HEK293 (cell line): ENCODE data around the gene PWWP2A.

Source experiments
- CTCF ChIA-PET: fragments of 350-600 bp; formaldehyde crosslinking; extraction: SDS; loops from one replicate; lab custom pipeline; 2021; ENCODE audit warnings: antibody characterized with exemption; lab: Yijun Ruan, JAX
- POLR2A ChIA-PET: fragments of 300-600 bp; formaldehyde crosslinking; extraction: SDS; loops from one replicate; lab custom pipeline; 2020; ENCODE audit warnings: antibody characterized with exemption, inconsistent platforms; lab: Yijun Ruan, JAX
- H3K27ac ChIP-seq: fragments of 200-500 bp; sonication (Bioruptor generic); 2 replicates; pipeline ENCODE4 v1.5.1; 2014; ENCODE audit warnings: low read depth, low read length, control low read depth, inconsistent platforms; ENCODE audit errors: extremely low read depth
- H3K36me3 ChIP-seq, 2 experiments: fragments of 200-500 bp in 1 of 2; sonication (Bioruptor generic) in 1 of 2; 1 replicate in 1 of 2; 2 replicates in 1 of 2; pipeline ENCODE4 v1.5.1; 2014 to 2017; ENCODE audit warnings: inconsistent platforms in 2 of 2, low read length in 2 of 2; ENCODE audit not compliant: control insufficient read depth in 2 of 2, insufficient read depth in 1 of 2
- H3K4me1 ChIP-seq: fragments of 200-500 bp; sonication (Bioruptor generic); 2 replicates; pipeline ENCODE4 v1.5.1; 2014; ENCODE audit warnings: mild to moderate bottlenecking, low read length, inconsistent platforms; ENCODE audit not compliant: control insufficient read depth, insufficient read depth
- H3K4me3 ChIP-seq: 2 replicates; pipeline ENCODE4 v1.5.1; 2011; ENCODE audit warnings: low read depth, mild to moderate bottlenecking, control low read depth, low read length, moderate library complexity
- H3K9me3 ChIP-seq: fragments of 200-500 bp; sonication (Bioruptor generic); 2 replicates; pipeline ENCODE4 v1.5.1; 2014; ENCODE audit warnings: low read depth, low read length, inconsistent platforms; ENCODE audit not compliant: control insufficient read depth, insufficient read depth
- SCRT1 ChIP-seq: fragments of 450-650 bp; formaldehyde crosslinking; IDR thresholded peaks from 2 replicates; pipeline ENCODE4 v1.5.1; 2016; ENCODE audit warnings: missing biosample characterization, missing genetic modification characterization, borderline replicate concordance
- SCRT2 ChIP-seq: fragments of 450-650 bp; formaldehyde crosslinking; IDR thresholded peaks from 2 replicates; pipeline ENCODE4 v1.5.1; 2016; ENCODE audit warnings: missing biosample characterization, missing genetic modification characterization
- YY2 ChIP-seq: fragments of 450-650 bp; formaldehyde crosslinking; IDR thresholded peaks from 2 replicates; pipeline ENCODE4 v1.5.1; 2016; ENCODE audit warnings: missing biosample characterization, missing genetic modification characterization
- ZNF19 ChIP-seq: fragments of 450-650 bp; formaldehyde crosslinking; IDR thresholded peaks from 2 replicates; pipeline ENCODE4; 2016; ENCODE audit warnings: missing biosample characterization, missing genetic modification characterization, low read depth
- ZNF23 ChIP-seq: fragments of 450-650 bp; formaldehyde crosslinking; IDR thresholded peaks from 2 replicates; pipeline ENCODE4 v1.5.1; 2016; ENCODE audit warnings: missing biosample characterization, missing genetic modification characterization, borderline replicate concordance
- ZNF366 ChIP-seq: fragments of 450-650 bp; formaldehyde crosslinking; conservative IDR thresholded peaks from 2 replicates; pipeline ENCODE4 v1.5.1; 2016; ENCODE audit warnings: missing biosample characterization, missing genetic modification characterization
- ZNF48 ChIP-seq: fragments of 450-650 bp; formaldehyde crosslinking; IDR thresholded peaks from 2 replicates; pipeline ENCODE4 v1.5.1; 2016; ENCODE audit warnings: missing biosample characterization, missing genetic modification characterization
- ZNF514 ChIP-seq: fragments of 450-650 bp; formaldehyde crosslinking; IDR thresholded peaks from 2 replicates; pipeline ENCODE4 v1.5.1; 2016; ENCODE audit warnings: missing biosample characterization, missing genetic modification characterization
- ZNF610 ChIP-seq: fragments of 450-650 bp; formaldehyde crosslinking; IDR thresholded peaks from 2 replicates; pipeline ENCODE4 v1.5.1; 2016; ENCODE audit warnings: missing biosample characterization, missing genetic modification characterization, borderline replicate concordance
- ZNF624 ChIP-seq: fragments of 450-650 bp; formaldehyde crosslinking; IDR thresholded peaks from 2 replicates; pipeline ENCODE4 v1.5.1; 2017; ENCODE audit warnings: missing biosample characterization, missing genetic modification characterization
- TF ChIP-seq, protein P1 (sequence below): fragments of 450-650 bp; formaldehyde crosslinking; IDR thresholded peaks from 2 replicates; pipeline ENCODE4 v1.5.1; 2016; ENCODE audit warnings: missing biosample characterization, missing genetic modification characterization, low read depth
- TF ChIP-seq, protein P2 (sequence below): fragments of 450-650 bp; formaldehyde crosslinking; IDR thresholded peaks from 2 replicates; pipeline ENCODE4 v1.5.1; 2016; ENCODE audit warnings: missing biosample characterization, missing genetic modification characterization
- TF ChIP-seq, protein P3 (sequence below): fragments of 450-650 bp; formaldehyde crosslinking; IDR thresholded peaks from 2 replicates; pipeline ENCODE4 v1.5.1; 2017; ENCODE audit warnings: missing biosample characterization, missing genetic modification characterization
- TF ChIP-seq, protein P4 (sequence below): fragments of 450-650 bp; formaldehyde crosslinking; IDR thresholded peaks from 2 replicates; pipeline ENCODE4 v1.5.1; 2017; ENCODE audit warnings: missing biosample characterization, missing genetic modification characterization

The PWWP2A gene

DNA sequence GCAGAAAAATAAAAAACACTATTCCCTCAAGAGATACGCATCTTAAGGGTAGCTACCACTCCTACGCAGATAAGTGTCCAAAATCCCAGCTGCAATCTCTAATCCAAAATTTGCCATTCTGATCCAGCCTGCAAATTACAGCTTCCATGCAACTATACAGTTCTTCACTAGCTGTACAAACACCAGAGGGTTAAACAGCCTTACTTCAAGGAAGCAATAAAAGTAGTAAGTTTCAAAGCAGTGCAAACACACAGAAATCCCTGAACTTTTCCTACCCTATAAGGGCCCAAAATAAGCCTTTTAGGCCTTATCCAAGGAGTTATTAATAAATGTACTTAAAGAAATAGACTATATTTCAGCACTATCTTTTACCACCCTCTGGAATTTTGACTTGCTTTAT, 39.5 kb downstream of the PWWP2A start (continued):
- TF ChIP-seq, protein P1, sequence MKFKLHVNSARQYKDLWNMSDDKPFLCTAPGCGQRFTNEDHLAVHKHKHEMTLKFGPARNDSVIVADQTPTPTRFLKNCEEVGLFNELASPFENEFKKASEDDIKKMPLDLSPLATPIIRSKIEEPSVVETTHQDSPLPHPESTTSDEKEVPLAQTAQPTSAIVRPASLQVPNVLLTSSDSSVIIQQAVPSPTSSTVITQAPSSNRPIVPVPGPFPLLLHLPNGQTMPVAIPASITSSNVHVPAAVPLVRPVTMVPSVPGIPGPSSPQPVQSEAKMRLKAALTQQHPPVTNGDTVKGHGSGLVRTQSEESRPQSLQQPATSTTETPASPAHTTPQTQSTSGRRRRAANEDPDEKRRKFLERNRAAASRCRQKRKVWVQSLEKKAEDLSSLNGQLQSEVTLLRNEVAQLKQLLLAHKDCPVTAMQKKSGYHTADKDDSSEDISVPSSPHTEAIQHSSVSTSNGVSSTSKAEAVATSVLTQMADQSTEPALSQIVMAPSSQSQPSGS (tag by site-specific recombination), result no peak
- TF ChIP-seq ZNF23 (tag by site-specific recombination), result no peak

DNA sequence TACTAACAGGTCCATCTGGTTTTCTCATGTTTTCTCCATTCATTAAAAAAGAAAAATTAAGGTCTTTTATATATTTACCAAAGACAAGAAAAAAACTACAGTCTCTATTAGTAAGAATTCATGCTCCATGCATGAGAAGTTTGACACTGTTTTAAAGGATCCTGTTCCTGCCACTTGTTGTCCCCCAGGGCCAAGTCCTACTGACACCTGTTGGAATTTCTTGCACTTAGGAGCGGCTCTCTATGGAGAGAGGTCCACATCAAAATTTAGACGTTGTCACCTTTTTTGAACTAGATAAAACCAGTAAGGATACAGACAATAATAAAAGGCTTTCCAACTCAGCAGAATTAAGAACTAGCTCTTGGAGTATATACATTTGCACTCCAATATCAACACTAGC, 42.3 kb downstream of the PWWP2A start:
- CTCF ChIA-PET, result no interaction called here
- Histone ChIP-seq H3K4me1 (peaks cover 10% of the 10 kb centered on the region), H3K4me3 (no peak overlapping the region), H3K27ac (no peak overlapping the region), H3K36me3 (peaks cover 0 to 6% of the 10 kb centered on the region in 2 experiments; a peak in 2 of 3 replicates), H3K9me3 (no peaks in the 10 kb centered on the region)
- TF ChIP-seq ZNF366 (tag by site-specific recombination) (no peak), ZNF624 (tag by site-specific recombination) (no peak), ZNF48 (no peak), SCRT2 (tag by site-specific recombination) (peak; percentile 92), ZNF610 (tag by site-specific recombination) (no peak), ZNF19 (tag by site-specific recombination) (no peak), SCRT1 (tag by site-specific recombination) (0 out of 2 replicates have a peak, but pooled peaks have one; percentile 11)
- TF ChIP-seq, protein P2, sequence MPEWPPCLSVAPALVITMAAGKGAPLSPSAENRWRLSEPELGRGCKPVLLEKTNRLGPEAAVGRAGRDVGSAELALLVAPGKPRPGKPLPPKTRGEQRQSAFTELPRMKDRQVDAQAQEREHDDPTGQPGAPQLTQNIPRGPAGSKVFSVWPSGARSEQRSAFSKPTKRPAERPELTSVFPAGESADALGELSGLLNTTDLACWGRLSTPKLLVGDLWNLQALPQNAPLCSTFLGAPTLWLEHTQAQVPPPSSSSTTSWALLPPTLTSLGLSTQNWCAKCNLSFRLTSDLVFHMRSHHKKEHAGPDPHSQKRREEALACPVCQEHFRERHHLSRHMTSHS (tag by site-specific recombination), result no peak
- POLR2A ChIA-PET, result no interaction called here

DNA sequence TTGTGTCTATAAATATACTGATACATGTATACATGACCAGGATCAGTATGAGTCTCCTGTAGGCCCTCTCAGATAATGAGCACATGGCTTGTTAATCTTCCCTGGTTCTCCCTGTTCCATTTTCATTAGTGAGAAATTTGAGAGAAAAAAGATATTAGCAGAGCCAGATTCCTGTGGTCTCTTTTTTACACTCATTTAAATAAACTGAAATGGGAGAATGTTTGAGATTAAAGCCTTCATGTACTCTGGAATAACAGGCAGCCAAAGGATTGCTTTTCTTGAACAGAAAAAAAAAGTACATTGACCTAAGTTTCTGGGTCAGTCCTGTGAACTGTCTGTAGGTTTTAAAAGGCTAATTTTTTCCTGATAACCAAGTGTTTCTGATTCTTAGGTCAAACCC, 44.2 kb downstream of the PWWP2A start:
- H3K27ac ChIP-seq, result no peak overlapping the region
- ChIA-PET POLR2A (no interaction called here), CTCF (no interaction called here)

More for the DNA sequence above, 44.2 kb downstream of the PWWP2A start:
- peaks cover 6% of the 10 kb centered on the region for H3K4me1 ChIP-seq
- no peak overlapping the region for H3K4me3 ChIP-seq
- TF ChIP-seq ZNF514 (tag by site-specific recombination) (no peak), YY2 (tag by site-specific recombination) (no peak)
- TF ChIP-seq, protein P3, sequence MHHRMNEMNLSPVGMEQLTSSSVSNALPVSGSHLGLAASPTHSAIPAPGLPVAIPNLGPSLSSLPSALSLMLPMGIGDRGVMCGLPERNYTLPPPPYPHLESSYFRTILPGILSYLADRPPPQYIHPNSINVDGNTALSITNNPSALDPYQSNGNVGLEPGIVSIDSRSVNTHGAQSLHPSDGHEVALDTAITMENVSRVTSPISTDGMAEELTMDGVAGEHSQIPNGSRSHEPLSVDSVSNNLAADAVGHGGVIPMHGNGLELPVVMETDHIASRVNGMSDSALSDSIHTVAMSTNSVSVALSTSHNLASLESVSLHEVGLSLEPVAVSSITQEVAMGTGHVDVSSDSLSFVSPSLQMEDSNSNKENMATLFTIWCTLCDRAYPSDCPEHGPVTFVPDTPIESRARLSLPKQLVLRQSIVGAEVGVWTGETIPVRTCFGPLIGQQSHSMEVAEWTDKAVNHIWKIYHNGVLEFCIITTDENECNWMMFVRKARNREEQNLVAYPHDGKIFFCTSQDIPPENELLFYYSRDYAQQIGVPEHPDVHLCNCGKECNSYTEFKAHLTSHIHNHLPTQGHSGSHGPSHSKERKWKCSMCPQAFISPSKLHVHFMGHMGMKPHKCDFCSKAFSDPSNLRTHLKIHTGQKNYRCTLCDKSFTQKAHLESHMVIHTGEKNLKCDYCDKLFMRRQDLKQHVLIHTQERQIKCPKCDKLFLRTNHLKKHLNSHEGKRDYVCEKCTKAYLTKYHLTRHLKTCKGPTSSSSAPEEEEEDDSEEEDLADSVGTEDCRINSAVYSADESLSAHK, result no peak
- TF ChIP-seq, protein P4, sequence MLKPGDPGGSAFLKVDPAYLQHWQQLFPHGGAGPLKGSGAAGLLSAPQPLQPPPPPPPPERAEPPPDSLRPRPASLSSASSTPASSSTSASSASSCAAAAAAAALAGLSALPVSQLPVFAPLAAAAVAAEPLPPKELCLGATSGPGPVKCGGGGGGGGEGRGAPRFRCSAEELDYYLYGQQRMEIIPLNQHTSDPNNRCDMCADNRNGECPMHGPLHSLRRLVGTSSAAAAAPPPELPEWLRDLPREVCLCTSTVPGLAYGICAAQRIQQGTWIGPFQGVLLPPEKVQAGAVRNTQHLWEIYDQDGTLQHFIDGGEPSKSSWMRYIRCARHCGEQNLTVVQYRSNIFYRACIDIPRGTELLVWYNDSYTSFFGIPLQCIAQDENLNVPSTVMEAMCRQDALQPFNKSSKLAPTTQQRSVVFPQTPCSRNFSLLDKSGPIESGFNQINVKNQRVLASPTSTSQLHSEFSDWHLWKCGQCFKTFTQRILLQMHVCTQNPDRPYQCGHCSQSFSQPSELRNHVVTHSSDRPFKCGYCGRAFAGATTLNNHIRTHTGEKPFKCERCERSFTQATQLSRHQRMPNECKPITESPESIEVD (tag by site-specific recombination), result peak; percentile 40; the same call in 1 of the 2 replicates
- no peaks in the 10 kb centered on the region for H3K9me3 ChIP-seq
- H3K36me3 ChIP-seq, result peaks cover 0 to 6% of the 10 kb centered on the region in 2 experiments; a peak in 2 of 3 replicates
